ENCODE results near the gene B4GALNT4. TPM values are rescaled to one million over a fixed set of nuclear protein-coding genes. Genes with fewer than 3 reads are reported as not detected.

B4GALNT4 gene
- total RNA-seq, 1 experiment from 2014 or later: 49.8 TPM

DNA sequence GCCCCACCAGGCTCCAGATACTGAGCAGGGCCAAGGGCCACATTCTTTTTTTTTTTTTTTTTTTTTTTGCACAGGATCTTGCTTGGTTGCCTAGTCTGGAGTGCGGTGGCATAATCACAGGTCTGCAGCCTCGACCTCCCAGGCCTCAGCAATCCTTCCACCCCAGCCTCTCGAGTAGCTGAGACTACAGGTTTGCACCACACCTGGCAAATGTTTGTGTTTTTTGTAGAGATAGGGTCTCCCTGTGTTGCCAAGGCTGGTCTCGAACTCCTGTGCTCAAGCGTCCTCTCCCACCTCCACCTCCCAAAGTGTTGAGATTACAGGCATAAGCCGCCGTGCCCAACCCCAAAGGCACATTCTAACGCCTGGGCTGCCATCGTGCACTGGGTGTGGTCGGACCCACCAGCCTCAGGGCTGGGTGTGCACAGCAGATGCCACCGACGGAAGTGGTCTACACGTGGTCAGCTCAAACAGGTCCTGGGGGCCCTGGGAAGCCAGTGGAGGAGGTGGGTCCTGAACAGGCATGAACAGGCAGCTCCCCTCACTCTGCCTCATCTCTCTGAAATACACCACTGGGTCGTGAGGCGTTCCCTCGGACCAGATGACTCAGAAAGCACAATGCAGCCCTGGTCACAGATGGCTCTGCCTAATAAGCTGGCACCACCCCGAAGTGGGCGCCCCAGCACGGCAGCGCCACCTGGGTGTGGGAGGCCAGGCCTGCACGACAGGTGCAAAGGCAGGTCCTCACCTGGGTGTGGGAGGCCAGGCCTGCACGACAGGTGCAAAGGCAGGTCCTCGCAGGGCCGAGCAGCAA is 5.1 kb upstream of the B4GALNT4 start:
- Histone ChIP-seq H3K9me3 (peaks cover 2% of the 10 kb centered on the region; the same call in 1 of the 2 replicates), H3K36me3 (no peaks in the 10 kb centered on the region), H3K27me3 (0 out of 2 replicates have a peak, but pooled peaks cover 4% of the 10 kb centered on the region), H3K4me3 (no peak overlapping the region)
- DNase-seq: peak; percentile 72

DNA sequence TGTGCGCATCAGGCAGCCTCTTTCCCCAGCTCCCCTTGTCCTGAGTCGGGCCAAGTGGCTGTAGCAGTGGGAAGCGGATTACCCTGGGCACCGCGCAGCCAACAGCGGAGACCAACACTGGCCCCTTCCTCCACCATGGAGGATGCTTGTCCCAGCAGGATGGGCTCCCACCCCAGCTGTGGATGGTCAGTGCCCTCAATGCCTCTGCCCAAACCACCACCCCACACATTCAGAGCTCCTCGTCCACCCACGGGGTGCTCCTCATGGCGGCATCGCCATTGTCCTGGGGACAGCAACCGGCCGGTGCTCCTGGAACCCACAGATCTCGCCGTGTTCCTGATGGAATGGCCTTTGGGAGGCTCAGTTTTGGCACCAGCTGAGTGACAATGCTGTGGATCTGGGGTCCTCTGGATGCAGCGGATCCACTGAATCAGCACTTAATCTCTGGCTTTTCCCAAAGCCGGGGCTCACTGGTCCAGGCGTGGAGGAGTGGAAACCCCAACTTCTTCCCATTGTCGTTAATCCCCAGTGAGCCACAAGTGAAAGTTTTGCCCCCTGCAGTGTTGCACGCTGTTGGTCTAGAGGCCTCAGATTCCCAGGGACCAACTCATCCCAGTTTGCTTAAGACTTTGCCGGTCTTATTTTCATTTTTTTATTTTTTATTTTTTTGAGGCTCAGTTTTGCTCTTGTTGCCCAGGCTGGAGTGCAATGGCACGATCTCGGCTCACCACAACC is 4.1 kb upstream of the B4GALNT4 start:
- H3K36me3 ChIP-seq: no peaks in the 10 kb centered on the region
- DNase-seq: no peak

GRCh38 chr11:365831-366230 is 3.5 kb upstream of the B4GALNT4 start:
- Histone ChIP-seq H3K27me3 (0 out of 2 replicates have a peak, but pooled peaks cover 4% of the 10 kb centered on the region), H3K4me3 (no peak overlapping the region), H3K9me3 (peaks cover 2% of the 10 kb centered on the region; the same call in 1 of the 2 replicates), H3K36me3 (no peaks in the 10 kb centered on the region)
- DNase-seq: no peak

More for the DNA sequence above, 4.1 kb upstream of the B4GALNT4 start:
- H3K27me3 ChIP-seq: 0 out of 2 replicates have a peak, but pooled peaks cover 4% of the 10 kb centered on the region
- H3K4me3 ChIP-seq: no peak overlapping the region
- peaks cover 2% of the 10 kb centered on the region; the same call in 1 of the 2 replicates for H3K9me3 ChIP-seq

GRCh38 chr11:367956-368413 is 1.3 kb upstream of the B4GALNT4 start:
- H3K27me3 ChIP-seq: 0 out of 2 replicates have a peak, but pooled peaks cover 4% of the 10 kb centered on the region
- H3K9me3 ChIP-seq: no peaks in the 10 kb centered on the region
- no peak for DNase-seq
- H3K36me3 ChIP-seq: peaks cover 7% of the 10 kb centered on the region
- no peak overlapping the region; the same call in 1 of the 2 replicates for H3K4me3 ChIP-seq

DNA sequence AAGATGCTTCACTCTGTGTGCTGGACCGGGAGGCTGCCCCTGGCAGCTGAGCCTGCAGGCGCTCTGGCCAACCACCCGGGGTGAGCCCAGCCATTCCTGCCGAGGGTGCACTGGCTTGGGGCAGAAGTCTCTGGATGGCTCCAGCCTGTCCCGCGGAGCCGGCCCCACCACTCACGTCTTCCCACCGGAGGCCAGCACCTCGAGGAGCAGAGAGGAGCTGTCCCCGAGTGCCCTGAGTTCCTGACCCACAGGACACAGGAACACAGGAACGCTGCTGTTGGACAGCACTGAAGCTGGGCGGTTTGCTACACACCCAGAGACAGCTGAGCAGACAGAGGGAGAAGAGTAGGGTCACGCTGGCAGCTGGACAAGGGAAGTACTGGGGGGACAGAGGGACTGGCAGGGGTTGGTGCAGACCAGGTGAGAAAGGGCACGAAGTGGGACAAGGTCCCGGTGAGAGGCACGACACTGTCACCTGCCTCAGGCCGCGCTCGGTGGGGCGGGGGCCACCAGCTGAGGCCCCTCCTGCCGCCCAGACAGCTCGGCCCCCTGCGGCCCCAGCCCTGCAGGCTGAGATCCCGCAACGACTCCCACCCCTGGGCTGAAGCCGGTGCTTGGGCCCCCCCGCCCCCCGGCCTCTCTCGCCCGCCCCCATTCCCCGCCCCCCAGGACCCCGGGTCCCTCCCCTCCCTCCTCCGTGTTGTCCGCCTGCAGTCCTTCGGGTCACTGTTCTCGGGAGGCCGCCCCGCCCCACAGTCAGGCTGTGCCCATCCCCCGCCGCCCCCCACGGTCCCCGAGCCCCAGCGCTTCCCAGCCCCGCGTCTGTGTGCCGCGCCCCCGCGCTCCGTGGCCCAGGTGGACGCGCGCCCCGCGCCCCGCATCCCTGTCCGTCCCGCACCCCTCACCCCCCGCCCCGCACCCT is 624 bp upstream of the B4GALNT4 start:
- peak; percentile 45 for DNase-seq
- no peaks in the 10 kb centered on the region for H3K9me3 ChIP-seq
- peak overlapping the region; percentile 25 for H3K4me3 ChIP-seq
- 0 out of 2 replicates have a peak, but pooled peaks cover 4% of the 10 kb centered on the region for H3K27me3 ChIP-seq
- H3K36me3 ChIP-seq: peaks cover 13% of the 10 kb centered on the region

DNA sequence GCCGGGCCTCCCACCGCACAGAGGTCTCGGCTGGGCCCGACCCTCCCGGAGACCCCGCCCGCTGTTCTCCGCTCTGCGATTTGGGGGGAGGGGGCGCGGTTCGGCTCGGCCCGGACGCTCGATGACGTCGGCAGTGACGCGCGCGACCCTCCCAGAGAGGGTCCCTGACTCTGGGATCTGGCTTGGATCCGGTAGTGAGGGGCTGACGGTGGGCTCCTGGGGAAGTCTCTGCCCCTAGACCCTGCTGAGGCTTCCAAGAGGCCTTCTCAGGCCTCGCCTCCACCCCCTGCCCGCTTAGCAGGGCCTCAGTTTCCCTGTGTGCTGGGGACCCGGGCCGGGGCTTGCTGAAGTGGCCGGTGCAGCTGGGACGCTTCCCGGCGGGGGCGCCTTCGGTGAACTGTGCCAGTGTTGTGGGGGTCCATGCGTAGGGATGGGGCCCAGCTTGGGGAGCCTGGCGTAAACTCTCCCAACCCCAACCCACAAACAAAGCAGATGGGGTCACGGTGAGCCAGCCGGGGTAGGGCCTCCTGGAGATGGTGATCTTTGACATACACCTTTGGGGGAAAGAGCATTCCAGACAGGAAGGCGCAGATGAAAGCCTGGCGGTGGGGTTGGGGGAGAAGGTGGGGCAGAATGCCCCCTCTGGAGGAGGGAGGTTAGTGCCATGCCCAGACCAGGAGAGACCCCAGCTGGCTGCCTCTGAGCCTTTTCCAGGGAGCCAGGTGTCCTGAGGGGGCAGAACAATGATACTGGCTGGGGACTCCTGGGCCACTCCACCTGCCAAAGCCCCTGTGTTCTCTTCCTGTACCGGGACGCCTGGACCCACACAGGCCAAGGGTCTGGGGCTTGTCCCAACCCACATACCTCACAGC is 1.0 kb downstream of the B4GALNT4 start:
- Histone ChIP-seq H3K36me3 (peaks cover 15% of the 10 kb centered on the region), H3K9me3 (no peaks in the 10 kb centered on the region), H3K4me3 (peak overlapping the region; percentile 53), H3K27me3 (0 out of 2 replicates have a peak, but pooled peaks cover 4% of the 10 kb centered on the region)
- DNase-seq: no peak

- no peak overlapping the region for H3K4me3 ChIP-seq
These were observed 1.8 kb downstream of the B4GALNT4 start for GRCh38 chr11:371051-371450.

DNA sequence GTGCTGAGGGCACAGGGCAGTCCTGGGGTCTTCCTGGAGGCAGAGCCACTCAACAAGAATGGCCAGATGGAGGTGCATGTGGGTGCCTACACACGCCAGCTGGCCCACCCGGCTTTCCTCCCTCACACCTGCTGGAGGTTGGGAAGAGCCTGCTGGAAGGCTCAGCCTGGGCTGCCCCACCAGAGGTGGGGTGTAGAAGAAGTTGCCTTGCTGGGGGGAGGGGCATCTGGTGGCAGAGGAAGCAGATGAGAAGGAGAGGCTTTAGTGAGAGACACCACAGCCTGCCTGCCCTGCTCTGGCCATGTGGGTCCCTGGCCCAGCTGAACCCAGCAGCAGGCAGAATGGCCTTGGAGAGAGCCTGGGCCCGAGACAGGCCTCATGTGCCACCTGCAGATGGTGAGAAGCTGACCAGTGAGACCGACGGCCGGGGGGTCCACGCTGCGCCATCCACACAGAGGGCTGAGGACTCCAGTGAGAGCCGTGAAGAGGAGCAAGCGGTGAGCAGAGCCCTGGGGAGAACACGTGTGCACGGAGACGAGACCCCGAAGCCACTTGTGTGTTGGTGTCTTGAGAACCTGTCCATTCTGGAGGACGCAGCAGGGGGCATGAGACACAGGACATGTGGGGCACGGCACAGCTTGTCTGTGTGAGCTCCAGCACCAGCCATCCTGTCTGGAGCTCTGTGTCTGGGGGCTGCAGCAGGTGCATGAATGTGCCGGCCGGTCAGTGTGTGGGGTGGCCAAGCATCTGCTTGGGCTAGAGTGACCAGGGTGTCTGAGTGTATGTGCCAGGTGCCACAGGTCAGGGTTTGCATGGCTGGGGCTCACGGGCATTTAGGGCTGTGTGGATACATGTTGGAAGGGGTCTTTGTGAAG is 2.7 kb downstream of the B4GALNT4 start:
- no peaks in the 10 kb centered on the region for H3K9me3 ChIP-seq
- H3K27me3 ChIP-seq: 0 out of 2 replicates have a peak, but pooled peaks cover 4% of the 10 kb centered on the region
- DNase-seq: no peak
- no peak overlapping the region for H3K4me3 ChIP-seq
- peaks cover 15% of the 10 kb centered on the region for H3K36me3 ChIP-seq

More at GRCh38 chr11:371051-371450, 1.8 kb downstream of the B4GALNT4 start:
- H3K27me3 ChIP-seq: 0 out of 2 replicates have a peak, but pooled peaks cover 4% of the 10 kb centered on the region
- peaks cover 15% of the 10 kb centered on the region for H3K36me3 ChIP-seq
- H3K9me3 ChIP-seq: no peaks in the 10 kb centered on the region
- DNase-seq: no peak

GRCh38 chr11:372809-373715 is 3.8 kb downstream of the B4GALNT4 start:
- H3K9me3 ChIP-seq: no peaks in the 10 kb centered on the region
- no peak for DNase-seq
- H3K4me3 ChIP-seq: no peak overlapping the region
- H3K36me3 ChIP-seq: peaks cover 15% of the 10 kb centered on the region
- 0 out of 2 replicates have a peak, but pooled peaks cover 1% of the 10 kb centered on the region for H3K27me3 ChIP-seq

DNA sequence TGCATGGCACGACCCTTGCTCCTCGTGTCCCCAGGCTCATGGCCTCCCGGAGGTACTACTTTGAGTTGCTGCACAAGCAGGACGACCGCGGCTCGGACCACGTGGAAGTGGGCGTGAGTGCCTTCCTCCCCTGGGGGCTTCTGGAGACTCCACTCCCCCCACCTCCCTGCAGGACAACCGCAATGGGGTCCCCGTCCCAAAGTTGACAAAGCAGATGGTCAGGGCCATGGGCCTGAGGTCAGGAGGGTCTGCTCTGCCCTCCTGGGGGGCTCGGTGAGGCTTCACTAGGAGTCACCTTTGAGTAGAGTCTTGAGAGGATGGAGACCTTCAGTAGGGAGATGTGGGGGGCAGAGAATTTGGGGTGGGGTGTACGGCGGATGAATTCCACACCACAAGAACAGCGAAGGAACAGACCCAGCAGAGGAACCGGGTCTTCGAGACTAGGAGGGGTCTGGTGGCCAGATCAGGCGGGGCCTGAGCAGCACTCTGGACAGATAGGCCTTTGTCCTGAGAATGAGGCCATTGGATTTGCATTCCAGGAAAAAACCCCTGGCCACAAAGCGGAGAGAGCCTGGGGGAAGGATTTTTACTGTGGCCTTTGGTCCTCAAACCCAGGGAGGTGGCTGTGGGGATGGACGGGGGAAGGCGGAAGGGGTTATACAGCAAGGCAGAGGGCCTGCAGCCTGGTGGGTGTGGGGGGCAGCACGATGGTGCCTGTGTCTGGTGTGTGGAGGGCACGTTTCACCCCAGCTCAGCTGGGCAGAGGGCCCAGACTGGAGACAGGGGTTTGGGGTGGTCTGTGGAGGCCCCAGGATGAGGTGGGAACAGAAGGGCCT is 4.6 kb downstream of the B4GALNT4 start:
- H3K36me3 ChIP-seq: peaks cover 15% of the 10 kb centered on the region
- no peak for DNase-seq
- no peaks in the 10 kb centered on the region for H3K9me3 ChIP-seq
- no peaks in the 10 kb centered on the region for H3K27me3 ChIP-seq
- H3K4me3 ChIP-seq: no peak overlapping the region

DNA sequence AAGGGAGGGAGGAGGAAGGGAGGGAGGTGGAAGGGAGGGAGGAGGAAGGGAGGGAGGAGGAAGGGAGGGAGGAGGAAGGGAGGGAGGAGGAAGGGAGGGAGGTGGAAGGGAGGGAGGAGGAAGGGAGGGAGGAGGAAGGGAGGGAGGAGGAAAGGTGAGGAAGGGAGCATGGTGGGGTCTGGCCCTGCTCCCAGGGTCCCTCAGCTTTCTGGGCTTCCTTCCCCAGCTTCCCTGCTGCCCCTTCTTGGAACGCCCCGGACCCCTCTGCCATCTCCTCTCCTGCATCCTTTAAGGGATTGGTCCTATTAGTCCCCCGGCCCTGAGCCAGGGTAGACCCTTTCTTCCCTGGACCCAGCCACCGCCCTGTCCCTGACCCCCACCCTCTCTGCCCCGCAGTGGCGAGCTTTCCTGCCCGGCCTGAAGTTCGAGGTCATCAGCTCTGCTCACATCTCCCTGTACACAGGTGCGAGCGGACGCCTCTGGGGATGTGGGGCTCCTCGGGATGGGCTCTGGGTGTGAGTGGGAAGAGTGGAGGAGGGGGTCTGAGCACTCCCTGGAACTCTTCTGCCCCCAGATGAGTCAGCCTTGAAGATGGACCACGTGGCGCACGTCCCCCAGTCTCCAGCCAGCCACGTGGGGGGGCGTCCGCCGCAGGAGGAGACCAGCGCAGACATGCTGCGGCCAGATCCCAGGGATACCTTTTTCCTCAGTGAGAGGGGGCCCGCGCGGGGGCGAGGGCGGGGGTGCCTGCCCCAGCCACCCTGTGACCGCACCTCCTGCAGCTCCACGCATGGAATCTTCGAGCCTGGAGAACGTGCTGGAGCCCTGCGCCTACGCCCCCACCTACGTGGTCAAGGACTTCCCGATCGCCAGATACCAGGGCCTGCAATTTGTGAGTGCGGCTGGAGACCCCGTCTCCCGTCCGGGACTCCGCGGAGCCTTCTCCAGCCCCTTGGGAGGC is 6.0 kb downstream of the B4GALNT4 start:
- no peak for DNase-seq
- H3K36me3 ChIP-seq: peaks cover 19% of the 10 kb centered on the region
- H3K4me3 ChIP-seq: no peak overlapping the region
- H3K9me3 ChIP-seq: no peaks in the 10 kb centered on the region
- no peaks in the 10 kb centered on the region for H3K27me3 ChIP-seq
